Measurements from ENCODE around the gene TBC1D13. TPM values are rescaled to one million over a fixed set of nuclear protein-coding genes. Genes with fewer than 3 reads are reported as not detected.

TBC1D13 gene
- total and polyA plus RNA-seq, 2 of the 13 experiments (the other 11 are each of a cell fraction or from before 2014, with no cell fraction given) = 17.9 to 19.7 TPM

GRCh38 chr9:128771745-128772519 lies 15.1 kb upstream of the TBC1D13 start, which contains the start of gene ZER1 (continued):
- no peak for TF ChIP-seq AHDC1 (CRISPR knock-in tag; IDR thresholded peaks at IDR 0.05; ENCODE audit: borderline replicate concordance)
- peak; percentile 69; the same call in 1 of the 2 replicates for TF ChIP-seq ATF3 (CRISPR knock-in tag; IDR thresholded peaks at IDR 0.05)
- peak; percentile 96 for TF ChIP-seq IKZF5 (CRISPR knock-in tag; IDR thresholded peaks at IDR 0.05)
- TF ChIP-seq BCL3 (CRISPR knock-in tag; IDR thresholded peaks at IDR 0.05) = peak; percentile 92
- TF ChIP-seq TP53 (CRISPR knock-in tag; conservative IDR thresholded peaks at IDR 0.05) = no peak
- no peak for TF ChIP-seq AKAP8 (CRISPR knock-in tag; IDR thresholded peaks at IDR 0.05)
- no peak for TF ChIP-seq PRPF4 (IDR thresholded peaks at IDR 0.05; ENCODE audit: low read depth, low read length, poor library complexity, severe bottlenecking)
- peak; percentile 79 for TF ChIP-seq ZNF768 (CRISPR knock-in tag; IDR thresholded peaks at IDR 0.05)
- TF ChIP-seq CEBPG (CRISPR knock-in tag; IDR thresholded peaks at IDR 0.05) = peak; percentile 51
- no peak for TF ChIP-seq ZBTB3 (CRISPR knock-in tag; IDR thresholded peaks at IDR 0.05; ENCODE audit: borderline replicate concordance, low read depth)
- no peak for TF ChIP-seq GLMP (CRISPR knock-in tag; IDR thresholded peaks at IDR 0.05; ENCODE audit: borderline replicate concordance)
- TF ChIP-seq RBM39 (IDR thresholded peaks at IDR 0.05; ENCODE audit: low read depth, low read length, poor library complexity, severe bottlenecking) = no peak
- peak; percentile 83; the same call in 1 of the 2 replicates for TF ChIP-seq KAT7 (CRISPR knock-in tag; IDR thresholded peaks at IDR 0.05; ENCODE audit: borderline replicate concordance)
- no peak for TF ChIP-seq GATAD2A (CRISPR knock-in tag; IDR thresholded peaks at IDR 0.05)
- no peak for TF ChIP-seq MED13 (CRISPR knock-in tag; IDR thresholded peaks at IDR 0.05)
- no peak for TF ChIP-seq SNAPC2 (CRISPR knock-in tag; IDR thresholded peaks at IDR 0.05)
- TF ChIP-seq FOXA1 (IDR thresholded peaks at IDR 0.05) = no peak
- peak; percentile 86 for TF ChIP-seq FOXA1 (CRISPR knock-in tag; IDR thresholded peaks at IDR 0.05)
- no peak for TF ChIP-seq ZBTB8A (CRISPR knock-in tag; IDR thresholded peaks at IDR 0.05; ENCODE audit: borderline replicate concordance, low read depth)
- TF ChIP-seq PHF20 (CRISPR knock-in tag; IDR thresholded peaks at IDR 0.05) = peak; percentile 96
- TF ChIP-seq PAX8 (CRISPR knock-in tag; IDR thresholded peaks at IDR 0.05; ENCODE audit: borderline replicate concordance) = no peak
